Esophagus squamous epithelium (tissue), 4 donors: ENCODE data around the gene CCNJL.

Source experiments
- CTCF ChIP-seq, 6 experiments: fragments of 450-650 bp in 4 of 6; fragments of 200-600 bp in 2 of 6; sonication (generic) in 2 of 6; IDR thresholded peaks; one replicate each; pipeline ENCODE4 v1.5.1; 2016 to 2019; ENCODE audit warnings: antibody characterized with exemption in 6 of 6, mild to moderate bottlenecking in 4 of 6, moderate library complexity in 4 of 6
- POLR2A ChIP-seq, 4 donors: fragments of 450-650 bp; IDR thresholded peaks; one replicate each; pipeline ENCODE4 v1.6.1; 2017; ENCODE audit warnings: antibody characterized with exemption in 4 of 4, mild to moderate bottlenecking in 4 of 4, moderate library complexity in 3 of 4

- TF ChIP-seq CTCF (IDR thresholded peaks at IDR 0.05), result no peak
- no peak for TF ChIP-seq POLR2A (IDR thresholded peaks at IDR 0.05)
These were observed 98.8 kb downstream of the CCNJL start for GRCh38 chr5:160213537-160213936.
